SU-DHL-6 (cell line): Measurements from ENCODE around the gene TBRG4.

Source experiments
- EZH2phosphoT487 ChIP-seq: fragments of 200-600 bp; sonication (generic), shearing (Covaris generic); conservative IDR thresholded peaks from 2 replicates; pipeline ENCODE4 v1.6.1; 2018; ENCODE audit warnings: mild to moderate bottlenecking, antibody characterized with exemption, low read length, moderate library complexity, mixed read lengths
- TF ChIP-seq, protein P1 (sequence below): fragments of 200-600 bp; sonication (generic); IDR thresholded peaks from one replicate; pipeline ENCODE4 v1.5.1; 2017; ENCODE audit warnings: antibody characterized with exemption, mild to moderate bottlenecking, low read length, moderate library complexity; ENCODE audit not compliant: insufficient read depth, poor library complexity, severe bottlenecking

DNA sequence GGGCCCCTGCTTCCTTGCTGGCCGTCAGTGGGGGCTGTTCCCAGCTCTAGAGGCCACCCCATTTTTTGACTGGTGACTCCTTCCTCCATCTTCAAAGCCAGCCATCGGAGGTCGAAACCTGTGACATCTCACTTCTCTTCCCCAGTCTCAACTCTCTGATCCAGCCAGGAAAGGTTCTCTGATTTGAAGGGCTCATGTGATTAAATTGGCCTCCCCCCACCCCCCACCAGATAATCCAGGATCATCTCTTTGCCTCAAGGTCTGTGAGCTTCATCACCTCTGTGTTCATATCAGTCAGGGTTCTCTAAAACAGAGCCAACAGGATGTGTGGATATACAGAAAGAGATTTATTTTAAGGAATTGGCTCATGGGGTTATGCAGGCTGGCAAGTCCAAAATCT is 40.5 kb upstream of the TBRG4 start:
- TF ChIP-seq, protein P1, sequence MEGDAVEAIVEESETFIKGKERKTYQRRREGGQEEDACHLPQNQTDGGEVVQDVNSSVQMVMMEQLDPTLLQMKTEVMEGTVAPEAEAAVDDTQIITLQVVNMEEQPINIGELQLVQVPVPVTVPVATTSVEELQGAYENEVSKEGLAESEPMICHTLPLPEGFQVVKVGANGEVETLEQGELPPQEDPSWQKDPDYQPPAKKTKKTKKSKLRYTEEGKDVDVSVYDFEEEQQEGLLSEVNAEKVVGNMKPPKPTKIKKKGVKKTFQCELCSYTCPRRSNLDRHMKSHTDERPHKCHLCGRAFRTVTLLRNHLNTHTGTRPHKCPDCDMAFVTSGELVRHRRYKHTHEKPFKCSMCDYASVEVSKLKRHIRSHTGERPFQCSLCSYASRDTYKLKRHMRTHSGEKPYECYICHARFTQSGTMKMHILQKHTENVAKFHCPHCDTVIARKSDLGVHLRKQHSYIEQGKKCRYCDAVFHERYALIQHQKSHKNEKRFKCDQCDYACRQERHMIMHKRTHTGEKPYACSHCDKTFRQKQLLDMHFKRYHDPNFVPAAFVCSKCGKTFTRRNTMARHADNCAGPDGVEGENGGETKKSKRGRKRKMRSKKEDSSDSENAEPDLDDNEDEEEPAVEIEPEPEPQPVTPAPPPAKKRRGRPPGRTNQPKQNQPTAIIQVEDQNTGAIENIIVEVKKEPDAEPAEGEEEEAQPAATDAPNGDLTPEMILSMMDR: no peak
- no peak for TF ChIP-seq EZH2phosphoT487
